Stromal cell of bone marrow (primary cell): ENCODE measurements around the gene CALY.

Experiments used
- DNase-seq: peaks from one replicate; pipeline ENCODE4 v3.0.0-alpha.2; 2012; ENCODE audit warnings: low read depth

The CALY gene

GRCh38 chr10:133351408-133352318, 15.0 kb upstream of the CALY start:
- DNase-seq: no peak

GRCh38 chr10:133350950-133351329, 14.2 kb upstream of the CALY start:
- no peak for DNase-seq

- no peak for DNase-seq
Measured at GRCh38 chr10:133350283-133350949, 13.7 kb upstream of the CALY start.

- no peak for DNase-seq
Measured at GRCh38 chr10:133349577-133350011, 12.9 kb upstream of the CALY start.

- no peak for DNase-seq
Measured at GRCh38 chr10:133349160-133349568, 12.5 kb upstream of the CALY start.

- DNase-seq: no peak
Measured at GRCh38 chr10:133347710-133348517, 11.2 kb upstream of the CALY start.

- no peak for DNase-seq
Measured at GRCh38 chr10:133346413-133346812, 9.7 kb upstream of the CALY start.

DNA sequence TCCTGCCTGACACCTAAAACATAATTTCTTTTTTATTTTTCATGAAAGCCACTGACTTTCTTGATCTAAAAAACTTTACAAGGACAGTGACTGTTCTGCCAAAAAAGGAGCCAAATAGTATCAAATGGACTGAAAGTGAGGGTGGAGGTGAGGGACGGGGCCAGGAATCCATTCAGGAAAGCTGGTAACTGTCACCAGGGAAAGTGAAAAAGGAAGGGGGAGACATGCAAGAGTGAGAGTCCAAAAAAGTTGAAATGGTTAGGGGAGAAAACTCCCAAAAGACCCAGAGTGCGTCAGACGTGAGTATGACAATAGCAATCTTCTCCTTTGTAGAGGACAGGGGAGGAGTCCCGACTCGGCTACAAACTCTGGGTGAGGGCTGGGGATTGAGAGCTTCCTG, 7.5 kb upstream of the CALY start:
- DNase-seq: no peak

GRCh38 chr10:133343558-133343957, 6.9 kb upstream of the CALY start:
- no peak for DNase-seq

DNA sequence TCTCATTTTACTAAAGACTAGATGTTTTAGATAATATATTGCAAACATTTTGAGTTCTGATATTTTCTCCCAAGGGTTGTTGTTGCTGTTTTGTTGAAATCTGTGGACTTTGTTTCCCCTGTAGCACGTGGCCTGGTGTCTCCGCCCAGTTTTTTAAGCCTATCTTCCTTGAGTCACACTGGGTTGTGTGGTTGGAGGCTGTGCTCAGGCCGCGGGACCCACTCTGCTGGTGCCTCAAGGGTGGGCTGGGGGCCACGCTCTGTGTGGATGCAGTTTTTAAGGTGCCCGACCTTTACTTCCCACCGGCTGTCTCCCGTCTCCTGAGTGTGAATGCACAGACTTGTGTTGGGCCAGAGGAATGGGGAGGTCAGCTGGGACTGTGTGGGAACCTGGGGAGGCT, 6.2 kb upstream of the CALY start:
- no peak for DNase-seq

DNA sequence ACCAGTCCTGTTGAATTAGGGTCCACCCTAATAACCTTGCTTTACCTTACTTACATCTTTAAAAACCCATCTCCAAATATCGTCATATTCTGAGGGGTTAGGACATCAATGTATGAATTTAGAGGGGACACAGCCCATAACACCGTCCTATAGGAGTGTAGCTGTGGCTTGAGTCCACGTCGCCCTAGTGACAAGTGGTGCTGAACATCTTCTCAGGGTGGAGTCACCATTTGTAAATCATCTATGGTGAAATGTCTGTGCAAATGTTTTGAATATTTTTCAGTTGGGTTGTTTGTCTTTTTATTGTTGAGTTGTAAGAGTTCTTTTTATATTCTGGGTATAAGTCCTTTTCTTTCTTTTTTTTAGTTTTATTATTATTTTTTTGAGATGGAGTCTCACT, 5.3 kb upstream of the CALY start:
- no peak for DNase-seq

DNA sequence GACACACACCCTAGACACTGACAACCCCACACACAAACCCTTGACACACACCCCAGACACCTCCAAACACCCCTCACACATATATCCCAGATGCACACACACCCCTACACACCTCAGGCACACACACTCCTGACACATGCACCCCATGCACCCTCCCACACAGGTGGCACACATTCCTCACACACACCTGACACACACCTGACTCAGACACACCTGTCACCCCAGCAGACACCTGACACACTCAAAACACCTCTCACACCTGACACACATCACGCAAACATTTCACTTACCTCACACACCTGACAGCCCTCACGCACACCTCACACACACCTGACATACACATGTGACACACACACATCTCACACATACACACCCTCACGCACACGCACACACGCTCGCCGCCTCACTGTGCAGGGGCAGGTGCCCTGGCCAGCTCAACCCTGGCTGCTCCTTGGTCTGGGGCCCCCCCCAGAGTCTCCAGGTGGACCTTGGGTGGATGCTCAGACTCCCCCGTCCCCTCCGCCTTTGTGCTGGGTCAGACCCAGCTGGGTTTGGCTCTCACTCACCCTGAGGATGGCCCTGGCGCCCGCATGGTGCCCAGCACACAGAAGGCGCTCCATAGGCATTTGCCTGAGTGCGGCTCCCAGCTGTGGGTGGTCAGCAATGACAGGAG, 3.1 kb upstream of the CALY start:
- DNase-seq: no peak

GRCh38 chr10:133338080-133339071, 1.7 kb upstream of the CALY start:
- DNase-seq: no peak

DNA sequence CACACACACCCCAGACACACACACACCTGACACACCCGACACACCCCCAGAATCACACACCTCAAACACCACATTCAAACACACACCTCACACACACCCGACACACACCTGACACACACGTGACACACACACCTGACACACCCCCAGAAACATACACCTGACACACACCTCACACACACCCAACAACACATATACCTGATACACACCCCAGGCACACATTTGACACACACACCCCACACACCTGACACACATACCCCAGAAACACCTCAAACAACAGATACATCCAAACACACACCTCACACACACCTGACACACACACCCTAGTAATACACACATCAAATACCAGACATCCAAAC, 652 bp upstream of the CALY start:
- DNase-seq: no peak

GRCh38 chr10:133336118-133336576, 549 bp downstream of the CALY start:
- no peak for DNase-seq

GRCh38 chr10:133335246-133336117, 1.2 kb downstream of the CALY start:
- peak; percentile 26 for DNase-seq

DNA sequence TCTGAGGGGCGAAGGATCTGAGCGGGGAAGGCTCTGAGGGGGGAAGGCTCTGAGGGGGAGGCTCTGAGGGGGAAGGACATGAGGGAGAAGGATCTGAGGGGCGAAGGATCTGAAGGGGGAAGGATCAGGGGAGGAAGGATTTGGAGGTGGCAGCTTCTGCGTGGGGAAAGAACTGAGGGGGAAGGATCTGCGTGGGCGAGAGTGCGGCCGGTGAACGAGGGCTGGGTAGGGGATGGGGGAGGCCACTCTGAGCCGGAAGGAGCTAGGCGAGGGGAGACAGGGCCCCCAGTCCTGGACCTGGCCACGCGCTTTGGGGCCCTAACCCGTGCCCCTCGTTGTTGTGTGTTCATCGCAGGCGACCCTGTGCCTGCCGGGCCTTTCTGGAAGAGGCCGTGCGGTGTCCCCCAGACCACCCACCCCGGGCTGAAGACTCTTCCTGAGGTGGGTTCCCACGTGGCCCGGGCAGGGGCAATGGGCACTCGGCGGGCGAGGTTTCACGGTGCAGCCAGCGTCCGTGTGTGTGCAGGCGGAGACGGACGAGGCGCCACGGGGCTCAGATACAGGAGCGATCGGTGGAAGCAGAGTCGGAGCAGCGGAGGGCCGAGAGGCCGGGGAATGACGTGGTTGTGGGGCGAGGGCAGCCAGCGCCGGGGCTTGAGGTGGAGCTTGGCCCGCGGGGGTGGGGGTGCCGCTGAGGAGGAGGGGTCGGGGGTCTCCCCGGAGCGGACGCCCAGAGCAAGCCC, 2.0 kb downstream of the CALY start:
- no peak for DNase-seq

GRCh38 chr10:133332936-133333699, 3.6 kb downstream of the CALY start:
- DNase-seq: no peak
